OCI-LY3 (cell line): ENCODE measurements around the gene KCNH6.

Experiments used
- CTCF ChIP-seq: fragments of 200-600, 300-600 bp; sonication (generic); IDR thresholded peaks from 2 replicates; pipeline ENCODE4 v1.5.1; 2014; ENCODE audit warnings: antibody characterized with exemption, low read length, low read depth
- EZH2phosphoT487 ChIP-seq: fragments of 200-600 bp; shearing (Covaris generic); IDR thresholded peaks from 2 replicates; pipeline ENCODE4 v1.6.1; 2018; ENCODE audit warnings: antibody characterized with exemption, mixed run types, low read depth

GRCh38 chr17:63589646-63590045 is 66.5 kb downstream of the KCNH6 start:
- TF ChIP-seq CTCF (no peak), EZH2phosphoT487 (no peak)
